HG02885 (cell line): Measurements from ENCODE around the gene MS4A15.
"Not testable (repeated sequence)": the region's sequence is repeated elsewhere in the genome, so short reads cannot be mapped to it uniquely, and the experiment has no call there.

Experiments used
- ATAC-seq: cut with Tn5 transposase; IDR thresholded peaks from one replicate; pipeline ENCODE4 v1.9.1; 2021; ENCODE audit warnings: mild to moderate bottlenecking; ENCODE audit not compliant: unreplicated experiment, poor library complexity

Gene MS4A15

DNA sequence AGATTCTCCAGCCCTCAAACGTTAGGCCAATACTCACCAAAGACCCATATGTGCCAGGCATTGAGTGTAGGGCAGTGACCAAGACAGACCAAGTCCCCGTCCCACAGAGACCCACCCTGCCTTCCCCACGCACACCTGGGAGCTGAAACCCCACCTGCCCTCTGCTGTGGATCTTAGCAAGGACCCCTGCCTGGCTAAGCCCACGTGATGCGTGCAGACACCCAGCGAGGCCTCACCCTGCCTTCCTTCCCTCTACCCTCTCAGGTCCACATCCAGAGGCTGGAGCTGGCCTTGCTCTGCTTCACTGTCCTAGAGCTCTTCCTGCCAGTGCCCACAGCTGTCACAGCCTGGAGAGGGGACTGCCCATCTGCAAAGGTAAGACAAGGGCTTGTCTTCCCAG lies 38.6 kb downstream of the MS4A15 start:
- ATAC-seq, result no peak

GRCh38 chr11:60797846-60798630 lies 41.4 kb downstream of the MS4A15 start:
- ATAC-seq, result no peak

- no peak for ATAC-seq
These were observed 42.0 kb downstream of the MS4A15 start for GRCh38 chr11:60798631-60799030.

GRCh38 chr11:60801194-60801593 lies 44.5 kb downstream of the MS4A15 start:
- ATAC-seq, result no peak

DNA sequence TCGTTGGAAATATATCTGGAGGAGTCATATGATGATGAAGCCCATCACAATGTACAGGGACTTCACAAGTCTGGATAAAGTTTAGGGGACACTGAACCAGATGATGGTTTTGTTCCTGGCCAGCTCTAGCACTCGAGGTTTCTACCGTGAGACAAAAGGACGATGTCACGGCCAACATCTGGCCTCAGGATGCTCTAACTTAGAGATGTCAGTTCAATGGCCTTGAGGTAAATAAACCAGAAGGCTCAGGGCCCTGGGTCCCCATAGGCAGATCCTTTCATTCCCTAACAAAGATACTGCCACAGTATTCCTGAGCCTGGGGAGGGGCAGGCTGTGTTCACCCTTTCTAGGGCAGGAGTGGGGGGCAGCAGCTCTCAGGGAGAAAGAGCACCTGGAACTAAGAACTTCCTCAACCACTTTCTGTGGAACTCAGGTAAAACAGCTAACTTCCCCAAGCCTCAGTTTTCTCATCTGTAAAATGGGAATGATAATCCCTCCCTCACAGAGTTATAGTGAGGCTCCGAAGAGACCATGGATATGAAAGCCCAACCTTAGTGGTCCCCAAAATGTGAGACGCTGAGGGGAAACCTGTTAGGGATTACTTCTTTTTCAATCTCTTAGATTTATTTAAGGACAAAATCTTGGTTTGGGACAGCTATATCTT lies 46.7 kb downstream of the MS4A15 start:
- no peak for ATAC-seq

- ATAC-seq, result no peak
These were observed 52.6 kb downstream of the MS4A15 start for GRCh38 chr11:60809249-60809648.

DNA sequence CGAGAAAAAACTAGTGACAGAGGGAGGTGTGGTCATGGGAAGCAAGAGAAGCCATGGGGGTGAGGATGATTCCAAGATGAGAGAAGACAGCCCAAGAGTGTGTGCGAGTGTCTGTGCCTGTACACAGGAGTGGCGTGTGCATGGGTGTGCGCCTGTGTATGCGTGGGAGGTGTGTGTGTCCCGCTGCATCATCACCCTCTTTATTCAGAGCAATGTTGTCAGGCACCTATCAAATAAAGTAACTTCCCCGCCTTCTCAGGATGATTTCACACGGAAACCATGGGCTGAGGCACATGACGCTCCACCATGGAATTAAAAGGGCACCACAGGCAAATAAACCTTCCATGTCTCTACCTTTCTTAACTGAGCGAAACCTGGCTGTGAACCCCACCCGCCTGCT lies 53.0 kb downstream of the MS4A15 start:
- no peak for ATAC-seq

GRCh38 chr11:60810151-60810550 lies 53.5 kb downstream of the MS4A15 start:
- no peak for ATAC-seq

DNA sequence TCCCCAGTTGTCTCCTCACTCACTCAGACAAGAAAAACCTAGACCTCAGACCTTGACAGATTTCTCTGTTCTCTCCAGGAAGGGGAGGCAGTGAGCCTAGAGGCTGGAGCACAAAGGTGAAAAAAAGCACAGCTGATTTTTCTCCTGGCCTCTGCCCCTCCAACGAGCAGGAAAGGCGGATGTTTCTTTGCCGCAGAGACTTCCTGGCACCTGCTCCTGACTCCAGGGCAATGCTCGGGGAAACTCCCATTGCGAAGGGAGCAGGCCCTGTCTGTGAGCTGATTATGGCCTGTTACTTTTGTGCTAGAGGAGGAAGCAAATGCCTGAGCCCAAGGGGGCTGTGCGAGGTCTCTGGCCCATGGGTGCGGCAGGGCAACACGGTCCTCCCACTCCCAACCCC lies 53.9 kb downstream of the MS4A15 start:
- ATAC-seq, result no peak

DNA sequence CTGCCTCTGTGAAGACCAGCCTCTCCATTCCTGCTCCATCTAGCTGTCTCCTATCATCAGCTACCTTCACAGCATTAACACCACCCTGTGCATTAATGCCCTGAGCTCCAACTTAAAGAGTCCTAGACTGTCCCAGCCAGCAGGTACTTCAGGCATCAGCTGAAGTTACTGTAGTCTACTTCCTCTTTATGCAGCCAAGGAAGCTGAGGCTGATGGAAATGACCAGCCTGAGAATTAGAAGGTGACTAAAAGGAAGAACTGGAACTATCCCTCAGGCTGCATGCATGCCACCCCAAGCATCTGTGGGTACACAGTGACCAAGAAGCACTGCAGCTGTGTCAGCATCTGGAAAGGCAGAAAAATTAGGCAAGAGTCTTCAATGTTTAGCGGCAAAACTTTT lies 56.7 kb downstream of the MS4A15 start:
- no peak for ATAC-seq

- ATAC-seq, result no peak
These were observed 57.4 kb downstream of the MS4A15 start for GRCh38 chr11:60814112-60814511.

GRCh38 chr11:60816590-60817157 lies 60.0 kb downstream of the MS4A15 start:
- ATAC-seq, result no peak

GRCh38 chr11:60818057-60818456 lies 61.4 kb downstream of the MS4A15 start:
- ATAC-seq, result no peak

DNA sequence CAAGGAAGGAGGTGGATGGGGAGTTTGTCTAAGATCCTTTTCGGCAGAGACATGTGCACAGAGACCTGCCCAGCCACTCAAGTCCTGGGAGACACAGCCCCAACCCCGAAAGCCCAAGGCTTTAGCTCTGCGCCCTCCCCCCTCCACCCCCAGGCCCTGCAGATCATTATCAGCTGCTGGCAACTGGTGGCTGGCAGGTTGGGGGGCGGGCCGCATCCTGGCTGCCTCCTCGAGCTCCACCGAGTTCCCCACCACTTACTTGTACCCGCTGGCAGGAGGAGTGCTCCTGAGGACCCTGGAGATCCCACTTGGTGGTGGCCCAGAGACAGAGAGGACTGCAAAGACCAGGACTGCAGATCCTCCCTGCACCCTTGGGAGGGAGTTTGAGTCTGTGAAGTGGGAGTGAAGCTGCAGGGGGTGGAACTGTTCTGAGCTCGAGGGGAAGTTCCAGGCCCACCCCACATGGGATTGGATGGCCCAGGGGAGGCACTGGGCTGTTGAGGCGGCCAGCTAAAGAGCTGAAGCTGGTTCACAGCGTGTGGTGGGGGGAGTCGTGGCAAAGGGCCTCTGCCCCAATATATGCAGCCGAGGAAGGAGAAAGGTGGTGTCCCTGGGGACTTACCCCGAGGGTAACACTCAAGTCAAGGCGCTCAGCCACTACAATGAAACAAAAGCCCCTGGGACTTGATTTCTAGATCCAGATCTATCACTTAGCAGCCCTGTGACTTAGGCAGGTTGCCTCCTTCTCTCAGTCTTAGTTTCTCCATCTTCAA lies 65.3 kb downstream of the MS4A15 start:
- ATAC-seq, result no peak

DNA sequence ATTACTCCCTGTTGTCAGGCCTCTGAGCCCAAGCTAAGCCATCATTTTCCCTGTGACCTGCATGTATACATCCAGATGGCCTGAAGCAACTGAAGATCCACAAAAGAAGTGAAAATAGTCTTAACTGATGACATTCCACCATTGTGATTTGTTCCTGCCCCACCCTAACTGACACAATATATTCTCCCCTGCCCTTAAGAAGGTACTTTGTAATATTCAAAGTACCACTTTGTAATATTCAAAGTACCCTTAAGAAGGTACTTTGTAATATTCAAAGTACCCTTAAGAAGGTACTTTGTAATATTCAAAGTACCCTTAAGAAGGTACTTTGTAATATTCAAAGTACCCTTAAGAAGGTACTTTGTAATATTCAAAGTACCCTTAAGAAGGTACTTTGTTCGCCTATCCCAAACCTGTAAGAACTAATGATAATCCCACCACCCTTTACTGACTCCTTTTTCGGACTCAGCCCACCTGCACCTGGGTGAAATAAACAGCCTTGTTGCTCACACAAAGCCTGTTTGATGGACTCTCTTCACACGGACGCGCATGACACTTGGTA lies 67.2 kb downstream of the MS4A15 start:
- not testable (repeated sequence) for ATAC-seq

DNA sequence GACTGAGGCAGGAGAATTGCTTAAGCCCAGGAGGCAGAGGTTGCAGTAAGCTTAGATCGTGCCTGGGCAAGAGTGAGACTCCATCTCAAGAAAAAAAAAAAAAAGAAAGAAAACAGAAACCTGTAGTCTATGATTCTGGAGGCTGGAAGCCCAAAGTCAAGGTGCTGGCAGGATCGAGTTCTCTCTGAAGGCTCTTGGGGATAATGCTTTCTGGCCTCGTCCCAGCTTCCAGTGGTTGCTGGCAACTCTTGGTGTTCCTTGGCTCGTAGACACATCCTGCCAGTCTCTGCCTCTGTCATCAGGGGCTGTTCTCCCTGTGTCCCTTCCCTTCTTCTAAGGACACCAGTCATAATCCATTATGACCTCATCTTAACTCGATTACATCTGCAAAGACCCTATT lies 68.5 kb downstream of the MS4A15 start:
- no peak for ATAC-seq

DNA sequence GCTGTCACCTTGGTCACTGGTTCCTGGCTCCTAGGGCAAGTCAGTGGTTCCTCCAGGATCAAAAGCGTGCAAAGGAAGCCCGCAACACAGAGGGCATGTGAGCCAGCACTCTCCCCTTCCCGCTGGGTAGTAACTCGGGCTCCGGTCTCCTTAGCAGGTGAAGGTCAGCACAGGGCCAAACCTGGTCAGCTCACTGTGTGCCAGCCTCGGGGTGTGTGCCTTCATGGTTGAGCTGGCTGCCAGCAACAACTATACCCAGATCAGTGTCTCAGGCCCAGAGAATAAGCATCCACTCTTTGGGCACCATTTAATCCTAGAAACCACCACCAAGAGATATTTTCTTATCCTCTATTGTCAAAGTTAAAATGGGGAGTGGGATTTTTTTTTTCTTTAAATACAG lies 69.1 kb downstream of the MS4A15 start:
- no peak for ATAC-seq
